PC-3 (cell line): ENCODE measurements around the gene RPS21.

ENCODE experiments used
- EZH2 ChIP-seq: fragments of 300-600 bp; sonication (generic); IDR thresholded peaks from one replicate; pipeline ENCODE4 v1.6.1; 2017; ENCODE audit warnings: antibody characterized with exemption, mild to moderate bottlenecking, low read length; ENCODE audit not compliant: unreplicated experiment
- TF ChIP-seq, protein P1 (sequence below): fragments of 300-600 bp; sonication (generic); conservative IDR thresholded peaks from 2 replicates; pipeline ENCODE4 v1.5.1; 2017; ENCODE audit warnings: antibody characterized with exemption, low read depth, mild to moderate bottlenecking, low read length

DNA sequence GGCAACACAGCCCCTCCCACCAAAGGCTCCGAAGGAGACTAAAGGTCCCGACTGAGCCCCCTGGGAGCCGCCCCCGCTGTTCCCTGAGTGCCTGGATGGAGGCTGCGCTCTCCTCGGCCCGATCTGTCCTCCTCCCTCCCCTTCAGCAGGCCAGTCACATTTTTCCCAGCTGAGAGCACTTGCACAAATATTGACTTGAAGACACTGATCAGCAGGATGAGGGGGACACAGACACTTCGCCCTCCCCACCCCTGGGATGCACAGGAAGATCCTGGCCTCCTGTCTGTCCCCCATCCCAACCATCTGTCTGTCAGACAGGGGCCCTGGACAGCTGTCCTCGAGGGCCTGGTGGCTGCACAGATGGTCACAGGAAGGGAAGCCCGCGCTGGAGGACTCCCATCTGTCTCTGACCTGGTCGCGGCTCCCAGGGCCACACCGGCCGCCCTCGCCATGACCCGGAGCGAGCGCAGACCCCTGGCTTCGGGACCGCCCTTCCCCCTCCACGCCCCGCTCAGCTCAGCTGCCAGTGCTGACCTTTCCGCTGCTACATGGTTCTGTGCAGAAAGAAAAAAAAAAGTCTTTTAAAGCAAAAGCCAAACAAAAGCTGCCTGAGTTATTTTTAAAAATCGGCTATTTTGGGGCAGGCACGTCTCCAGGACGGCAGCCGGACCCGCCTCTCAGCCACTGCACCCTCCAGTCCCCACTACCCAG, 30.9 kb upstream of the RPS21 start:
- TF ChIP-seq, protein P1, sequence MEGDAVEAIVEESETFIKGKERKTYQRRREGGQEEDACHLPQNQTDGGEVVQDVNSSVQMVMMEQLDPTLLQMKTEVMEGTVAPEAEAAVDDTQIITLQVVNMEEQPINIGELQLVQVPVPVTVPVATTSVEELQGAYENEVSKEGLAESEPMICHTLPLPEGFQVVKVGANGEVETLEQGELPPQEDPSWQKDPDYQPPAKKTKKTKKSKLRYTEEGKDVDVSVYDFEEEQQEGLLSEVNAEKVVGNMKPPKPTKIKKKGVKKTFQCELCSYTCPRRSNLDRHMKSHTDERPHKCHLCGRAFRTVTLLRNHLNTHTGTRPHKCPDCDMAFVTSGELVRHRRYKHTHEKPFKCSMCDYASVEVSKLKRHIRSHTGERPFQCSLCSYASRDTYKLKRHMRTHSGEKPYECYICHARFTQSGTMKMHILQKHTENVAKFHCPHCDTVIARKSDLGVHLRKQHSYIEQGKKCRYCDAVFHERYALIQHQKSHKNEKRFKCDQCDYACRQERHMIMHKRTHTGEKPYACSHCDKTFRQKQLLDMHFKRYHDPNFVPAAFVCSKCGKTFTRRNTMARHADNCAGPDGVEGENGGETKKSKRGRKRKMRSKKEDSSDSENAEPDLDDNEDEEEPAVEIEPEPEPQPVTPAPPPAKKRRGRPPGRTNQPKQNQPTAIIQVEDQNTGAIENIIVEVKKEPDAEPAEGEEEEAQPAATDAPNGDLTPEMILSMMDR, result no peak
- TF ChIP-seq EZH2, result no peak
